Measurements from ENCODE around the gene HS6ST1. TPM values are rescaled to one million over a fixed set of nuclear protein-coding genes. Genes with fewer than 3 reads are reported as not detected.

Gene HS6ST1
- total and polyA plus RNA-seq, 2 donors: 16.9 to 40.0 TPM

- Histone ChIP-seq H3K4me3 (ENCODE audit: low read depth, low read length) (no peak overlapping the region), H3K4me1 (ENCODE audit: insufficient read depth) (peaks cover 3% of the 10 kb centered on the region), H3K36me3 (ENCODE audit: insufficient read depth) (no peaks in the 10 kb centered on the region), H3K27ac (ENCODE audit: low read depth) (no peak overlapping the region)
- WGBS: 93% methylated on average over 4 of the region's 4 CpGs
- DNase-seq (ENCODE audit: extremely low spot score): no peak
These were observed 4.7 kb downstream of the HS6ST1 start for GRCh38 chr2:128313931-128314347.

DNA sequence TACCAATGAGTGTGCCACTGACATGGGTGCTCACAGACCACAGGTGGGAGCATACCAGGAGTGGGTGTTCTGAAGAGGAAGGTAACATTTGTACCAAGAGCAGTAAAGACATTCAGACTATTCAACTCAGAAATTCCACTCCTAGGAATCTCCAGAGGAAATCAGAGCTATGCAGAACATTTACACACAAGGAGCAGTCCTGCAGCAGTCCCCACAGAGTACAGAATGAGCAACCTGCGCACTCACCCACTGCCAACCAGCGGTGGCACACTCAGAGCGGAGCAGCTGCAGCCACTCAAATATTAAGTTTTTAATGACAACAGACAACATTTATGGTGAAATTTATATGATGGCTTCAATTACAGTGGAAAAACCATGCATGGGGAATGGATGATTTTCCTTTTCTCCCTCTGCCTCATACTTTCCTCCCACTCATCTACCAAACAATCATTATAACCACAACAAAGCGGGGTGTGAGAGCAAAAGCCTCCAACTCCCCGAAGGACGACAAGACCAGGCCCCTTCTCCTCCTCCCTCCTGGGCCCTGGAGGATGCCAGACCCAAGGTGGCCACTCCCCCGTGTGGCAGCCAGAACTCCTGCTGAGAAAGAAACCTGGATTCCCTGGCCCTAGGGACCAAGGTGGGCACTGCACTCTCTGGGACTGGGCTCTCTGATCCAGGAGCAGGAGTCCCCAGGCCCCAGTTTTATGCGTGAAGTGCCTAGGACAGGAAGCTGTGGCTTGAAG is 5.4 kb downstream of the HS6ST1 start:
- no peak overlapping the region for H3K27ac ChIP-seq (ENCODE audit: low read depth)
- H3K4me3 ChIP-seq (ENCODE audit: low read depth, low read length): no peak overlapping the region
- no peak for DNase-seq (ENCODE audit: extremely low spot score)
- H3K4me1 ChIP-seq (ENCODE audit: insufficient read depth): peaks cover 3% of the 10 kb centered on the region
- WGBS: 57% methylated on average over 8 of the region's 8 CpGs
- H3K36me3 ChIP-seq (ENCODE audit: insufficient read depth): no peaks in the 10 kb centered on the region

DNA sequence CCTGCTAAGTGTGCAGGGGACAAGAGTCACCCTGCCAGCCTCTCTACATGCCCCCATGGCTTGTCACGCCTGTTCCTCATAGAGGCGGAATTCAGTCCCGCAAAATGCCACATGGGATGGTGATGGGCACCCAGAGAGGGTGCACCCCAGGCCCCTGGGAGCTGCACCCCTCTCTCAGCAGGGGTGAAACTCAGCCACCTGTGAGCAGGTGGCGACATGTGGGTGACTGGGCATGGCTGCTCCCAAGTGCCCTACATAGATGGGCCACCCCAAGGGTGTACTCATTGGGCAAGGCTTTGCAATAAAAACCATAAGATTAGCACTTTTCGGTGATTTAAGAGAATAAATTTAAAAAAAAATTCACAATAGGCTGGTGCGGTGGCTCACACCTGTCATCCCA is 6.3 kb downstream of the HS6ST1 start:
- no peak for DNase-seq (ENCODE audit: extremely low spot score)
- no peak overlapping the region for H3K4me3 ChIP-seq (ENCODE audit: low read depth, low read length)
- no peaks in the 10 kb centered on the region for H3K36me3 ChIP-seq (ENCODE audit: insufficient read depth)
- peaks cover 3% of the 10 kb centered on the region for H3K4me1 ChIP-seq (ENCODE audit: insufficient read depth)
- no peak overlapping the region for H3K27ac ChIP-seq (ENCODE audit: low read depth)
- 97% methylated on average over 6 of the region's 6 CpGs for WGBS

DNA sequence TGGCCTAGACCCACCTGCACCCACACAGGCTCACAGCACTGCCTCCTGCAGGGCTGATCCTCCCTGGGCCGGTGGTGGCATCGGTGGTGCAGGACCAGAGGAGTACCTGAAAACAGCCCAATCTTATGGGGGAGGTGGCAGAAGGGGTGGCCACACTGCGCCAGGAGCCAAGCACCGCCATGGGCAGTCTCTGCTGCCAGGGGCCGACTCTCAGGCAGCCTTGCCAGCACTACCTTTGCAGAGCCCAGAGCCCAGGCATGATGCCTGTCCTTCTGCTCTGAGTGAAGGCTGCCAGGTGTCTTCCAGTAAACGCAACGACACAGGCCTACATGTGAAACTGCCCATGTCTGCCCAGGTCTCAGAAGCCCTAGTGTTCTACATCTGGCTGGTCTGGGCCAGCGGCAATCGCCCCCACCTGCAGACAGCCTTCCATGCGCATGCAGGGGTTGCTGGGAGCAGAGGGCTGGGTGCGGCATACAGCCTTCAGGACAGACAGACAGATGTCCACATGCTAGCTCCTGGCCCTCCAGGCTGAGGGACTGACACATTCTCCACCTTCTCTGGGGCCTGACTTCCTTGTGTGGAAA is 6.8 kb downstream of the HS6ST1 start:
- WGBS: 94% methylated on average over 11 of the region's 11 CpGs
- H3K36me3 ChIP-seq (ENCODE audit: insufficient read depth): no peaks in the 10 kb centered on the region
- H3K4me3 ChIP-seq (ENCODE audit: low read depth, low read length): no peak overlapping the region
- H3K27ac ChIP-seq (ENCODE audit: low read depth): no peak overlapping the region
- no peak for DNase-seq (ENCODE audit: extremely low spot score)
- H3K4me1 ChIP-seq (ENCODE audit: insufficient read depth): peaks cover 3% of the 10 kb centered on the region

DNA sequence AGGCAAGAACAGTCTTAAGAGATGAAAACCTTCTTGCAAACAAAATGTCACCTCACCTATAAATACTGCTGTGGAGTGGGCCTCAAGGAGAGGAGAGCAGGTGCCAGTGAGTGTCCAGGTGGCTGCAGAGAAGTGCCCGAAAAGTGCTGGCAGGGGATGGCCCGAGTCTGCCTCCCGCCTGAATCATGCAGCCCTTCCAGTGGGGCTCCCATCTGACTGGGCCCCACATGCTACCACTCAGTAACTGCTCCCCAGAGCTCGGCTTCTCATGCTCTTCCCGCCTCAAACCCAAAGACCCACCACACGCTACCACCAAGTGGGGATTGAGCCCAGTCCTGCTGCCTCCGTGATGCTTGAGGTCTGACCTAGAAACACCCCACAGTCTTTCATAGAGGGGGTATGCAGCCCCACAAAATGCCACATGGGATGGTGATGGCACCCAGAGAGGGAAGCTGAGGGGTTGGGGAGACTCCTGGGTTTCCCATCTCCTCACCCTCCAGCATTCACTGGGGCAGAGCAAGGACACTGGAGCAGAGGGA is 7.4 kb downstream of the HS6ST1 start:
- no peak overlapping the region for H3K4me3 ChIP-seq (ENCODE audit: low read depth, low read length)
- no peak for DNase-seq (ENCODE audit: extremely low spot score)
- no peaks in the 10 kb centered on the region for H3K36me3 ChIP-seq (ENCODE audit: insufficient read depth)
- H3K27ac ChIP-seq (ENCODE audit: low read depth): no peak overlapping the region
- H3K4me1 ChIP-seq (ENCODE audit: insufficient read depth): peaks cover 3% of the 10 kb centered on the region
- 94% methylated on average over 7 of the region's 7 CpGs for WGBS

- no peak for DNase-seq (ENCODE audit: extremely low spot score)
- Histone ChIP-seq H3K36me3 (ENCODE audit: insufficient read depth) (no peaks in the 10 kb centered on the region), H3K4me3 (ENCODE audit: low read depth, low read length) (no peak overlapping the region), H3K4me1 (ENCODE audit: insufficient read depth) (peaks cover 3% of the 10 kb centered on the region), H3K27ac (ENCODE audit: low read depth) (no peak overlapping the region)
- 70% methylated on average over 4 of the region's 4 CpGs for WGBS
These were observed 7.9 kb downstream of the HS6ST1 start for GRCh38 chr2:128310761-128311160.

GRCh38 chr2:128310094-128310716 is 8.5 kb downstream of the HS6ST1 start:
- peaks cover 3% of the 10 kb centered on the region for H3K4me1 ChIP-seq (ENCODE audit: insufficient read depth)
- DNase-seq (ENCODE audit: extremely low spot score): no peak
- no peak overlapping the region for H3K4me3 ChIP-seq (ENCODE audit: low read depth, low read length)
- H3K36me3 ChIP-seq (ENCODE audit: insufficient read depth): no peaks in the 10 kb centered on the region
- peak overlapping the region; percentile 65 for H3K27ac ChIP-seq (ENCODE audit: low read depth)
- WGBS: 92% methylated on average over 12 of the region's 12 CpGs

GRCh38 chr2:128309280-128310093 is 9.2 kb downstream of the HS6ST1 start:
- DNase-seq (ENCODE audit: extremely low spot score): no peak
- peak overlapping the region; percentile 65 for H3K27ac ChIP-seq (ENCODE audit: low read depth)
- peaks cover 6% of the 10 kb centered on the region for H3K4me1 ChIP-seq (ENCODE audit: insufficient read depth)
- H3K36me3 ChIP-seq (ENCODE audit: insufficient read depth): no peaks in the 10 kb centered on the region
- H3K4me3 ChIP-seq (ENCODE audit: low read depth, low read length): no peak overlapping the region
- 56% methylated on average over 19 of the region's 19 CpGs for WGBS

- WGBS: 77% methylated on average over 2 of the region's 2 CpGs
- H3K27ac ChIP-seq (ENCODE audit: low read depth): peak overlapping the region; percentile 19
- H3K4me1 ChIP-seq (ENCODE audit: insufficient read depth): peaks cover 6% of the 10 kb centered on the region
- DNase-seq (ENCODE audit: extremely low spot score): no peak
- H3K4me3 ChIP-seq (ENCODE audit: low read depth, low read length): no peak overlapping the region
- H3K36me3 ChIP-seq (ENCODE audit: insufficient read depth): no peaks in the 10 kb centered on the region
These were observed 9.8 kb downstream of the HS6ST1 start for GRCh38 chr2:128308889-128309279.

DNA sequence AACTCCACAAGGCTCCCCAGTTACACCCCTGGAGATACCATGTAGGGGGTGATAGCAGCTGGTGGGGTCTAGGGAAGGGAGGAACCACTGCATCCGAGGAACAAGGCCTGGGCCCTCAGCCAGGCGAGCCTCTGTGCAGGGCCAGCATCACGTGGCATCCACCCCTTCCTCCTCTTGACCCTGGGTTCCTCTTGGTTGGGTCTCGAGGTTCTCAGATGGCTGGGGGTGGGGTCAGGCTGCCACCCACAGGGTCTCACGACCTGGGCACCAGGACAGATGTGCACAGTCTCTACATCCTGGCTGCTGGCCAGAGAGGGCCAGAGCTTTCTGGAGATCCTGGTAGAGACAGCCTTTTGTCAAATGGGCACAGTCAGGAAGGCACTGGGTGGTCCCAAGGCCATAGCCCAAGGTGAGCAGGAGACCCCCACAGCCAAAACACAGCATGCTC is 10.4 kb downstream of the HS6ST1 start:
- 51% methylated on average over 5 of the region's 5 CpGs for WGBS
- Histone ChIP-seq H3K4me1 (ENCODE audit: insufficient read depth) (peaks cover 6% of the 10 kb centered on the region), H3K27ac (ENCODE audit: low read depth) (peak overlapping the region; percentile 19), H3K36me3 (ENCODE audit: insufficient read depth) (no peaks in the 10 kb centered on the region), H3K4me3 (ENCODE audit: low read depth, low read length) (no peak overlapping the region)
- no peak for DNase-seq (ENCODE audit: extremely low spot score)

- Histone ChIP-seq H3K4me1 (ENCODE audit: insufficient read depth) (peaks cover 6% of the 10 kb centered on the region), H3K36me3 (ENCODE audit: insufficient read depth) (no peaks in the 10 kb centered on the region), H3K27ac (ENCODE audit: low read depth) (peak overlapping the region; percentile 30), H3K4me3 (ENCODE audit: low read depth, low read length) (no peak overlapping the region)
- 82% methylated on average over 12 of the region's 12 CpGs for WGBS
- no peak for DNase-seq (ENCODE audit: extremely low spot score)
These were observed 11.1 kb downstream of the HS6ST1 start for GRCh38 chr2:128307595-128307994.

GRCh38 chr2:128306931-128307460 is 11.7 kb downstream of the HS6ST1 start:
- WGBS: 71% methylated on average over 11 of the region's 11 CpGs
- H3K4me3 ChIP-seq (ENCODE audit: low read depth, low read length): no peak overlapping the region
- peak overlapping the region; percentile 65 for H3K27ac ChIP-seq (ENCODE audit: low read depth)
- H3K36me3 ChIP-seq (ENCODE audit: insufficient read depth): no peaks in the 10 kb centered on the region
- DNase-seq (ENCODE audit: extremely low spot score): no peak
- peaks cover 6% of the 10 kb centered on the region for H3K4me1 ChIP-seq (ENCODE audit: insufficient read depth)
